PFSK-1 (cell line): ENCODE results near the gene NEGR1.

ENCODE experiments used
- SIN3A ChIP-seq: IDR thresholded peaks from 2 replicates; pipeline ENCODE4 v1.6.1; 2012; ENCODE audit warnings: mild to moderate bottlenecking, low read length, moderate library complexity, borderline replicate concordance; ENCODE audit not compliant: insufficient read depth
- TAF1 ChIP-seq: IDR thresholded peaks from 2 replicates; pipeline ENCODE4 v1.6.1; 2012; ENCODE audit warnings: low read length, control low read depth, borderline replicate concordance; ENCODE audit not compliant: insufficient read depth
- TF ChIP-seq, protein P1 (sequence below), 2 experiments: IDR thresholded peaks; 2 replicates each; pipeline versions ENCODE4 v1.6.1 to v1.8.0; 2011 to 2012; ENCODE audit warnings: low read depth in 2 of 2, low read length in 2 of 2, control low read depth in 1 of 2, inconsistent platforms in 1 of 2, mild to moderate bottlenecking in 1 of 2, moderate library complexity in 1 of 2; ENCODE audit not compliant: insufficient read depth in 1 of 2

DNA sequence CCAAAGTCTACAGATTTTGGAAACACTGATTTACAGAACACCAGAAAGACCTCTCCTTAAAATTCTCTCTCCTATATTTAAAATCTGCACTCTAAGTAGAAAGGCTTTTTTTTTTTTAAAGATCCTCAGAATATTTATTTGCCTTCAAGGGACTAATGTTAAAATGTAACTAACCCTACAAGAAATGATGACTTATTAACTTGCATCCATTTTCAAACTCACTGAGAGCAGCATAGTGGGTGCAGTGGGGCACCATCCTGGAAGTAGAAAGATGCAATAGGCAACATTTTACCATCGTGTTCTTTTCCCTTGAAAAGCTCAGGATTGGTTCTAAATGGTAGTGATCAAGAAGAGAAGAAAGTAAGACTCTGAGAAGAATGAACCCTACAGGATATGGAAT, 498.1 kb downstream of the NEGR1 start:
- TF ChIP-seq TAF1 (no peak), SIN3A (no peak)
- TF ChIP-seq, protein P1, sequence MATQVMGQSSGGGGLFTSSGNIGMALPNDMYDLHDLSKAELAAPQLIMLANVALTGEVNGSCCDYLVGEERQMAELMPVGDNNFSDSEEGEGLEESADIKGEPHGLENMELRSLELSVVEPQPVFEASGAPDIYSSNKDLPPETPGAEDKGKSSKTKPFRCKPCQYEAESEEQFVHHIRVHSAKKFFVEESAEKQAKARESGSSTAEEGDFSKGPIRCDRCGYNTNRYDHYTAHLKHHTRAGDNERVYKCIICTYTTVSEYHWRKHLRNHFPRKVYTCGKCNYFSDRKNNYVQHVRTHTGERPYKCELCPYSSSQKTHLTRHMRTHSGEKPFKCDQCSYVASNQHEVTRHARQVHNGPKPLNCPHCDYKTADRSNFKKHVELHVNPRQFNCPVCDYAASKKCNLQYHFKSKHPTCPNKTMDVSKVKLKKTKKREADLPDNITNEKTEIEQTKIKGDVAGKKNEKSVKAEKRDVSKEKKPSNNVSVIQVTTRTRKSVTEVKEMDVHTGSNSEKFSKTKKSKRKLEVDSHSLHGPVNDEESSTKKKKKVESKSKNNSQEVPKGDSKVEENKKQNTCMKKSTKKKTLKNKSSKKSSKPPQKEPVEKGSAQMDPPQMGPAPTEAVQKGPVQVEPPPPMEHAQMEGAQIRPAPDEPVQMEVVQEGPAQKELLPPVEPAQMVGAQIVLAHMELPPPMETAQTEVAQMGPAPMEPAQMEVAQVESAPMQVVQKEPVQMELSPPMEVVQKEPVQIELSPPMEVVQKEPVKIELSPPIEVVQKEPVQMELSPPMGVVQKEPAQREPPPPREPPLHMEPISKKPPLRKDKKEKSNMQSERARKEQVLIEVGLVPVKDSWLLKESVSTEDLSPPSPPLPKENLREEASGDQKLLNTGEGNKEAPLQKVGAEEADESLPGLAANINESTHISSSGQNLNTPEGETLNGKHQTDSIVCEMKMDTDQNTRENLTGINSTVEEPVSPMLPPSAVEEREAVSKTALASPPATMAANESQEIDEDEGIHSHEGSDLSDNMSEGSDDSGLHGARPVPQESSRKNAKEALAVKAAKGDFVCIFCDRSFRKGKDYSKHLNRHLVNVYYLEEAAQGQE (IDR thresholded peaks at IDR 0.05; ENCODE audit: insufficient read depth in 1 of 2, low read depth in 2 of 2, low read length in 2 of 2) = no peak
